COR-L47 (cell line): ENCODE data around the gene CAMKMT.

Experiments
- DNase-seq: peaks from one replicate; lab custom pipeline; 2025; lab: John Stamatoyannopoulos, UW

CAMKMT gene

GRCh38 chr2:44444881-44445280 lies 83.1 kb downstream of the CAMKMT start:
- no peak for DNase-seq

GRCh38 chr2:44448860-44449527 lies 87.2 kb downstream of the CAMKMT start:
- DNase-seq: no peak

- no peak for DNase-seq
These were observed 88.3 kb downstream of the CAMKMT start for GRCh38 chr2:44450082-44450481.

- no peak for DNase-seq
These were observed 89.1 kb downstream of the CAMKMT start for GRCh38 chr2:44450806-44451205.

- no peak for DNase-seq
These were observed 90.4 kb downstream of the CAMKMT start for GRCh38 chr2:44452069-44452583.

- DNase-seq: no peak
These were observed 91.5 kb downstream of the CAMKMT start for GRCh38 chr2:44453259-44453658.

GRCh38 chr2:44455877-44456276 lies 94.1 kb downstream of the CAMKMT start:
- DNase-seq: no peak

GRCh38 chr2:44456946-44457345 lies 95.2 kb downstream of the CAMKMT start:
- DNase-seq: no peak

GRCh38 chr2:44459739-44460138 lies 98.0 kb downstream of the CAMKMT start:
- DNase-seq: no peak

GRCh38 chr2:44462934-44463849 lies 101.4 kb downstream of the CAMKMT start:
- DNase-seq: no peak

GRCh38 chr2:44464437-44464836 lies 102.7 kb downstream of the CAMKMT start:
- no peak for DNase-seq

GRCh38 chr2:44470151-44470550 lies 108.4 kb downstream of the CAMKMT start:
- no peak for DNase-seq

GRCh38 chr2:44477657-44478414 lies 116.1 kb downstream of the CAMKMT start:
- DNase-seq: no peak

- DNase-seq: peak; percentile 84
These were observed 117.6 kb downstream of the CAMKMT start for GRCh38 chr2:44479127-44479887.

GRCh38 chr2:44480068-44480467 lies 118.3 kb downstream of the CAMKMT start:
- no peak for DNase-seq

- no peak for DNase-seq
These were observed 125.3 kb downstream of the CAMKMT start for GRCh38 chr2:44487052-44487451.

- DNase-seq: no peak
These were observed 129.0 kb downstream of the CAMKMT start for GRCh38 chr2:44490726-44491125.

- no peak for DNase-seq
These were observed 132.3 kb downstream of the CAMKMT start for GRCh38 chr2:44494006-44494405.

- no peak for DNase-seq
These were observed 133.3 kb downstream of the CAMKMT start for GRCh38 chr2:44495035-44495434.

- DNase-seq: no peak
These were observed 133.8 kb downstream of the CAMKMT start for GRCh38 chr2:44495544-44495943.

GRCh38 chr2:44496130-44496529 lies 134.4 kb downstream of the CAMKMT start:
- DNase-seq: no peak

- no peak for DNase-seq
These were observed 136.8 kb downstream of the CAMKMT start for GRCh38 chr2:44498551-44498950.
